Neural progenitor cell (in vitro differentiated cells): ENCODE data around the gene CADPS.

Source experiments
- EZH2 ChIP-seq: fragments of 200-600 bp; sonication (generic); IDR thresholded peaks from 2 replicates; pipeline ENCODE4 v1.6.1; 2017; ENCODE audit warnings: antibody characterized with exemption, mild to moderate bottlenecking, moderate library complexity
- TF ChIP-seq, protein P1 (sequence below): fragments of 200-600 bp; sonication (generic); IDR thresholded peaks from 2 replicates; pipeline ENCODE4 v1.5.1; 2017; ENCODE audit warnings: antibody characterized with exemption, mild to moderate bottlenecking

DNA sequence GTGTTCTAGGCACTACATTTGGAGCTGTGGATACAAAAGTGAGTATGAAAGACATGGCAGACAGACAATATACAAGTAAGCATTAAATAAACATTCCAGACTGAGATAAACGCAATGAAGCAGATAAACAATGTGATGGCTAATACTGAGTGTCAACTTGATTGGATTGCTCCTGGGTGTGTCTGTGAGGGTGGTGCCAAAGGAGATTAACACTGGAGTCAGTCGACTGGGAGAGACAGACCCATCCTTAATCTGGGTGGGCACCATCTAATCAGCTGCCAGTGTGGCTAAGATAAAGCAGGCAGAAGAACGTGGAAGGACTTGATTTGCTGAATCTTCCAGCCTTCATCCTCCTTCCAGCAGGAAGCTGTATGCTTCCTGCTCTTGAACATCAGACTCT is 77.2 kb downstream of the CADPS start:
- TF ChIP-seq, protein P1, sequence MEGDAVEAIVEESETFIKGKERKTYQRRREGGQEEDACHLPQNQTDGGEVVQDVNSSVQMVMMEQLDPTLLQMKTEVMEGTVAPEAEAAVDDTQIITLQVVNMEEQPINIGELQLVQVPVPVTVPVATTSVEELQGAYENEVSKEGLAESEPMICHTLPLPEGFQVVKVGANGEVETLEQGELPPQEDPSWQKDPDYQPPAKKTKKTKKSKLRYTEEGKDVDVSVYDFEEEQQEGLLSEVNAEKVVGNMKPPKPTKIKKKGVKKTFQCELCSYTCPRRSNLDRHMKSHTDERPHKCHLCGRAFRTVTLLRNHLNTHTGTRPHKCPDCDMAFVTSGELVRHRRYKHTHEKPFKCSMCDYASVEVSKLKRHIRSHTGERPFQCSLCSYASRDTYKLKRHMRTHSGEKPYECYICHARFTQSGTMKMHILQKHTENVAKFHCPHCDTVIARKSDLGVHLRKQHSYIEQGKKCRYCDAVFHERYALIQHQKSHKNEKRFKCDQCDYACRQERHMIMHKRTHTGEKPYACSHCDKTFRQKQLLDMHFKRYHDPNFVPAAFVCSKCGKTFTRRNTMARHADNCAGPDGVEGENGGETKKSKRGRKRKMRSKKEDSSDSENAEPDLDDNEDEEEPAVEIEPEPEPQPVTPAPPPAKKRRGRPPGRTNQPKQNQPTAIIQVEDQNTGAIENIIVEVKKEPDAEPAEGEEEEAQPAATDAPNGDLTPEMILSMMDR = no peak
- TF ChIP-seq EZH2 = no peak
